ENCODE data around the gene TGFBR3L.

TGFBR3L gene

GRCh38 chr19:7921967-7922835 lies 7.6 kb downstream of the TGFBR3L start:
- TF ChIP-seq TAF1 (IDR thresholded peaks at IDR 0.05; ENCODE audit: low read depth, low read length) (no peak), POLR2A (IDR thresholded peaks at IDR 0.05; ENCODE audit: low read depth, low read length) (no peak), PAX5 (IDR thresholded peaks at IDR 0.05; ENCODE audit: insufficient read depth, low read length, severe bottlenecking) (no peak), POU2F2 (IDR thresholded peaks at IDR 0.05; ENCODE audit: low read depth, low read length) (no peak), SPI1 (IDR thresholded peaks at IDR 0.05; ENCODE audit: low read depth, low read length) (no peak), POLR2AphosphoS5 (IDR thresholded peaks at IDR 0.05; ENCODE audit: low read depth, low read length) (no peak)
- DNase-seq (ENCODE audit: insufficient read length, low spot score) = no peak
- FAIRE-seq = no peak

- FAIRE-seq = no peak
- no peak for DNase-seq (ENCODE audit: insufficient read length, low spot score)
Measured at GRCh38 chr19:7922836-7923195, 8.2 kb downstream of the TGFBR3L start.

GRCh38 chr19:7923295-7924191 lies 8.9 kb downstream of the TGFBR3L start:
- no peak for FAIRE-seq
- TF ChIP-seq TAF1 (IDR thresholded peaks at IDR 0.05; ENCODE audit: low read depth, low read length) = no peak
- TF ChIP-seq SPI1 (IDR thresholded peaks at IDR 0.05; ENCODE audit: low read depth, low read length) = no peak
- TF ChIP-seq POLR2A (IDR thresholded peaks at IDR 0.05; ENCODE audit: low read depth, low read length) = no peak
- no peak for TF ChIP-seq POU2F2 (IDR thresholded peaks at IDR 0.05; ENCODE audit: low read depth, low read length)
- TF ChIP-seq PAX5 (IDR thresholded peaks at IDR 0.05; ENCODE audit: insufficient read depth, low read length, severe bottlenecking) = no peak
- TF ChIP-seq POLR2AphosphoS5 (IDR thresholded peaks at IDR 0.05; ENCODE audit: low read depth, low read length) = no peak
- no peak for DNase-seq (ENCODE audit: insufficient read length, low spot score)

More at GRCh38 chr19:7922836-7923195, 8.2 kb downstream of the TGFBR3L start:
- TF ChIP-seq SPI1 (IDR thresholded peaks at IDR 0.05; ENCODE audit: low read depth, low read length) (no peak), TAF1 (IDR thresholded peaks at IDR 0.05; ENCODE audit: low read depth, low read length) (no peak), PAX5 (IDR thresholded peaks at IDR 0.05; ENCODE audit: insufficient read depth, low read length, severe bottlenecking) (no peak), POLR2AphosphoS5 (IDR thresholded peaks at IDR 0.05; ENCODE audit: low read depth, low read length) (no peak), POLR2A (IDR thresholded peaks at IDR 0.05; ENCODE audit: low read depth, low read length) (no peak), POU2F2 (IDR thresholded peaks at IDR 0.05; ENCODE audit: low read depth, low read length) (no peak)

GRCh38 chr19:7924241-7924640 lies 9.6 kb downstream of the TGFBR3L start:
- DNase-seq (ENCODE audit: insufficient read length, low spot score) (no peak), FAIRE-seq (no peak)

GRCh38 chr19:7924651-7925170 lies 10.1 kb downstream of the TGFBR3L start:
- no peak for DNase-seq (ENCODE audit: insufficient read length, low spot score)
- FAIRE-seq = no peak
- no peak for TF ChIP-seq POU2F2 (IDR thresholded peaks at IDR 0.05; ENCODE audit: low read depth, low read length)
- TF ChIP-seq PAX5 (IDR thresholded peaks at IDR 0.05; ENCODE audit: insufficient read depth, low read length, severe bottlenecking) = no peak

More at GRCh38 chr19:7924241-7924640, 9.6 kb downstream of the TGFBR3L start:
- TF ChIP-seq TAF1 (IDR thresholded peaks at IDR 0.05; ENCODE audit: low read depth, low read length) = no peak
- TF ChIP-seq POLR2AphosphoS5 (IDR thresholded peaks at IDR 0.05; ENCODE audit: low read depth, low read length) = no peak
- TF ChIP-seq PAX5 (IDR thresholded peaks at IDR 0.05; ENCODE audit: insufficient read depth, low read length, severe bottlenecking) = no peak
- TF ChIP-seq SPI1 (IDR thresholded peaks at IDR 0.05; ENCODE audit: low read depth, low read length) = no peak
- no peak for TF ChIP-seq POLR2A (IDR thresholded peaks at IDR 0.05; ENCODE audit: low read depth, low read length)
- TF ChIP-seq POU2F2 (IDR thresholded peaks at IDR 0.05; ENCODE audit: low read depth, low read length) = no peak

GRCh38 chr19:7925171-7925851 lies 10.7 kb downstream of the TGFBR3L start:
- FAIRE-seq (peak; percentile 99), DNase-seq (ENCODE audit: insufficient read length, low spot score) (peak; percentile 91)
- no peak for TF ChIP-seq TAF1 (IDR thresholded peaks at IDR 0.05; ENCODE audit: low read depth, low read length)
- no peak for TF ChIP-seq POLR2A (IDR thresholded peaks at IDR 0.05; ENCODE audit: low read depth, low read length)
- TF ChIP-seq POLR2AphosphoS5 (IDR thresholded peaks at IDR 0.05; ENCODE audit: low read depth, low read length) = no peak
- TF ChIP-seq POU2F2 (IDR thresholded peaks at IDR 0.05; ENCODE audit: low read depth, low read length) = no peak
- no peak for TF ChIP-seq PAX5 (IDR thresholded peaks at IDR 0.05; ENCODE audit: insufficient read depth, low read length, severe bottlenecking)
- no peak for TF ChIP-seq SPI1 (IDR thresholded peaks at IDR 0.05; ENCODE audit: low read depth, low read length)

- no peak for TF ChIP-seq POLR2AphosphoS5 (IDR thresholded peaks at IDR 0.05; ENCODE audit: low read depth, low read length)
- no peak for TF ChIP-seq POLR2A (IDR thresholded peaks at IDR 0.05; ENCODE audit: low read depth, low read length)
- no peak for TF ChIP-seq POU2F2 (IDR thresholded peaks at IDR 0.05; ENCODE audit: low read depth, low read length)
- no peak for TF ChIP-seq TAF1 (IDR thresholded peaks at IDR 0.05; ENCODE audit: low read depth, low read length)
- TF ChIP-seq PAX5 (IDR thresholded peaks at IDR 0.05; ENCODE audit: insufficient read depth, low read length, severe bottlenecking) = no peak
- no peak for TF ChIP-seq SPI1 (IDR thresholded peaks at IDR 0.05; ENCODE audit: low read depth, low read length)
- DNase-seq (ENCODE audit: insufficient read length, low spot score) (peak; percentile 92), FAIRE-seq (peak; percentile 66)
Measured at GRCh38 chr19:7926021-7926726, 11.5 kb downstream of the TGFBR3L start, which contains the start of gene CTXN1. Gene CTXN1 (minus strand): TSS chr19:7926135. CDS start chr19:7925538, 597 bp downstream.

Measured in GM12891 (cell line).